PC-9 (cell line): ENCODE results near the gene WNK2.

Experiments used
- EZH2 ChIP-seq: fragments of 200-600 bp; sonication (generic); IDR thresholded peaks from 2 replicates; pipeline ENCODE4 v1.8.0; 2017; ENCODE audit warnings: antibody characterized with exemption, low read depth
- TF ChIP-seq, protein P1 (sequence below): fragments of 200-600 bp; sonication (generic); conservative IDR thresholded peaks from 2 replicates; pipeline ENCODE4 v1.6.1; 2017; ENCODE audit warnings: mixed run types, antibody characterized with exemption, mild to moderate bottlenecking, moderate library complexity

DNA sequence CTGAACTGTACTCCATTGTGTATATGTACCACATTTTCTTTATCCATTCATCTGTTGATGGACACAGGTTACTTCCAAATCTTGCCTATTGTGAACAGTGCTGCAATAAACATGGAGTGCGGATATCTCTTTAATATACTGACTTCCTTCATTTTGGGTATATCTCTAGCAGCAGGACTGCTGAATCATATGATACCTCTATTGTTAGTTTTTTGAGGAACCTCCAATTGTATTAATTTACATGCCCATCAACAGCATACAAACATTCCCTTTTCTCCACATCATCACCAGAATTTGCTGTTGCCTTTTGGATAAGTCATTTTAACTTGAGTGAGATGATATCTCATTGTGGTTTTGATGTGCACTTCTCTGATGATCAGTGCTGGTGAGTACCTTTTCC lies 185.7 kb downstream of the WNK2 start:
- TF ChIP-seq, protein P1, sequence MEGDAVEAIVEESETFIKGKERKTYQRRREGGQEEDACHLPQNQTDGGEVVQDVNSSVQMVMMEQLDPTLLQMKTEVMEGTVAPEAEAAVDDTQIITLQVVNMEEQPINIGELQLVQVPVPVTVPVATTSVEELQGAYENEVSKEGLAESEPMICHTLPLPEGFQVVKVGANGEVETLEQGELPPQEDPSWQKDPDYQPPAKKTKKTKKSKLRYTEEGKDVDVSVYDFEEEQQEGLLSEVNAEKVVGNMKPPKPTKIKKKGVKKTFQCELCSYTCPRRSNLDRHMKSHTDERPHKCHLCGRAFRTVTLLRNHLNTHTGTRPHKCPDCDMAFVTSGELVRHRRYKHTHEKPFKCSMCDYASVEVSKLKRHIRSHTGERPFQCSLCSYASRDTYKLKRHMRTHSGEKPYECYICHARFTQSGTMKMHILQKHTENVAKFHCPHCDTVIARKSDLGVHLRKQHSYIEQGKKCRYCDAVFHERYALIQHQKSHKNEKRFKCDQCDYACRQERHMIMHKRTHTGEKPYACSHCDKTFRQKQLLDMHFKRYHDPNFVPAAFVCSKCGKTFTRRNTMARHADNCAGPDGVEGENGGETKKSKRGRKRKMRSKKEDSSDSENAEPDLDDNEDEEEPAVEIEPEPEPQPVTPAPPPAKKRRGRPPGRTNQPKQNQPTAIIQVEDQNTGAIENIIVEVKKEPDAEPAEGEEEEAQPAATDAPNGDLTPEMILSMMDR: no peak
- TF ChIP-seq EZH2: no peak
